Measurements from ENCODE around the gene TEX38.

DNA sequence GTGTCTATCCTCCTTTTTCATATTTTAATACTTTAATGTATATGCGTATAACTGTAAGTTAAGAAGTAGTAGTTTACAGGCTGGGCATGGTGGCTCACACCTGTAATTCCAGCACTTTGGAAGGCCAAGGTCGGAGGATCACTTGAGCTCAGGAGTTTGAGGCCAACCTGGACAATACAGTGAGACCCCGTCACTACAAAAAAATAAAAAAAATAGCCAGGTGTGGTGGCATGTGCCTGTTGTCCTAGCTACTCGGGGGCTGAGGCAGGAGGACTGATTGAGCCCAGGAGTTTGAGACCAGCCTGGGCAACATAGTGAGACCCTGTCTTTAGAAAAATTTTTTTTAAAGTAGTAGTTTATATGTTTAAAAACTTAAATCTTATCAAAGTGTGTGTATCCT is 25.8 kb upstream of the TEX38 start:
- TF ChIP-seq, protein P1, sequence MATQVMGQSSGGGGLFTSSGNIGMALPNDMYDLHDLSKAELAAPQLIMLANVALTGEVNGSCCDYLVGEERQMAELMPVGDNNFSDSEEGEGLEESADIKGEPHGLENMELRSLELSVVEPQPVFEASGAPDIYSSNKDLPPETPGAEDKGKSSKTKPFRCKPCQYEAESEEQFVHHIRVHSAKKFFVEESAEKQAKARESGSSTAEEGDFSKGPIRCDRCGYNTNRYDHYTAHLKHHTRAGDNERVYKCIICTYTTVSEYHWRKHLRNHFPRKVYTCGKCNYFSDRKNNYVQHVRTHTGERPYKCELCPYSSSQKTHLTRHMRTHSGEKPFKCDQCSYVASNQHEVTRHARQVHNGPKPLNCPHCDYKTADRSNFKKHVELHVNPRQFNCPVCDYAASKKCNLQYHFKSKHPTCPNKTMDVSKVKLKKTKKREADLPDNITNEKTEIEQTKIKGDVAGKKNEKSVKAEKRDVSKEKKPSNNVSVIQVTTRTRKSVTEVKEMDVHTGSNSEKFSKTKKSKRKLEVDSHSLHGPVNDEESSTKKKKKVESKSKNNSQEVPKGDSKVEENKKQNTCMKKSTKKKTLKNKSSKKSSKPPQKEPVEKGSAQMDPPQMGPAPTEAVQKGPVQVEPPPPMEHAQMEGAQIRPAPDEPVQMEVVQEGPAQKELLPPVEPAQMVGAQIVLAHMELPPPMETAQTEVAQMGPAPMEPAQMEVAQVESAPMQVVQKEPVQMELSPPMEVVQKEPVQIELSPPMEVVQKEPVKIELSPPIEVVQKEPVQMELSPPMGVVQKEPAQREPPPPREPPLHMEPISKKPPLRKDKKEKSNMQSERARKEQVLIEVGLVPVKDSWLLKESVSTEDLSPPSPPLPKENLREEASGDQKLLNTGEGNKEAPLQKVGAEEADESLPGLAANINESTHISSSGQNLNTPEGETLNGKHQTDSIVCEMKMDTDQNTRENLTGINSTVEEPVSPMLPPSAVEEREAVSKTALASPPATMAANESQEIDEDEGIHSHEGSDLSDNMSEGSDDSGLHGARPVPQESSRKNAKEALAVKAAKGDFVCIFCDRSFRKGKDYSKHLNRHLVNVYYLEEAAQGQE (IDR thresholded peaks at IDR 0.05; ENCODE audit: low read depth) = no peak
- TF ChIP-seq RAD21 (IDR thresholded peaks at IDR 0.05; ENCODE audit: low read depth) (no peak), CEBPB (IDR thresholded peaks at IDR 0.05) (no peak), TAF1 (IDR thresholded peaks at IDR 0.05; ENCODE audit: low read depth) (no peak), CREB1 (IDR thresholded peaks at IDR 0.05; ENCODE audit: low read depth) (no peak), EGR1 (IDR thresholded peaks at IDR 0.05) (no peak), EP300 (IDR thresholded peaks at IDR 0.05; ENCODE audit: borderline replicate concordance) (no peak), NFIC (IDR thresholded peaks at IDR 0.05) (no peak), FOXM1 (IDR thresholded peaks at IDR 0.05; ENCODE audit: borderline replicate concordance, low read depth) (no peak)
- TF ChIP-seq, protein P2, sequence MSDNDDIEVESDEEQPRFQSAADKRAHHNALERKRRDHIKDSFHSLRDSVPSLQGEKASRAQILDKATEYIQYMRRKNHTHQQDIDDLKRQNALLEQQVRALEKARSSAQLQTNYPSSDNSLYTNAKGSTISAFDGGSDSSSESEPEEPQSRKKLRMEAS (IDR thresholded peaks at IDR 0.05) = no peak

Measured in Ishikawa (cell line).